GM18520 (cell line): ENCODE data around the gene UPK3BL2.
"Not testable (repeated sequence)": the region's sequence is repeated elsewhere in the genome, so short reads cannot be mapped to it uniquely, and the experiment has no call there.

Experiments used
- ATAC-seq: cut with Tn5 transposase; IDR thresholded peaks from one replicate; pipeline ENCODE4 v1.9.1; 2021; ENCODE audit not compliant: unreplicated experiment

Gene UPK3BL2

DNA sequence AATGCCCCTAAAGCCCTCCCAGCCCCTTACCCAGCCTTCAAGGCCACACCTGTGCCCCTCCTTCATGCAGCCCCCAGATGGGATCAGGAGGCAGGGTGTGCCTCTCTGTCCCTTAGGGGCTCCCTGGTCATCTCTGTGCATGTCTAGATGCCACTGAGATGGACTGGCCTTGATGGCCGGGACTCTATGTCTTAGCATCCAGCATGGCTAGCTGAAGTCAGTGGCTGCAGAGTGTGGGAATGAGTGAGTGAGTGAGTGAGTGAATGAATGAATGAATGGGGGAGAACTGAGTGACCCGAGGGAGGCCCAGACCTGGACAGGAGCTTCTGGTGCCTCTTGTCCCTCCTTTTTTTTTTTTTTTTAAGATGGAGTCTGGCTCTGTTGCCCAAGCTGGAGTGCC lies 11.4 kb downstream of the UPK3BL2 start:
- not testable (repeated sequence) for ATAC-seq

DNA sequence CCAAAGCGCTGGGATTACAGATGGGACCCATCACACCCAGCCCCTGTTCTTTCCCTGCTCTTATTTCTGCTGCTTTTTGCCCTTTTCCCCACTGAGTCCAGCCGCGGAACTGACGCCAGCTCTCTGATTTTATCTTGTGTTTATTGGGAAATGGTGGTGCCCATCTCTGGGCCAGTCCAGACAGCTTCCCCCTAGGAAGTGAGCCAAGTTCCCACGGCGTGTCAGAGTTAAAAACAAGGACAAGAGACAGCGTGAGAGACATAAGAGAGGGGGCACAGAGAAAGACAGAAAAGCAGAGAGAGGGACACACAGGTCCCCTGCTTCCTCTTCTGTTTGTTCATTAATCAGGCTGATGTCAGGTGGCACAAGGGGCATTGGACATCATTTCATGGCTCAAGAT lies 11.9 kb downstream of the UPK3BL2 start:
- not testable (repeated sequence) for ATAC-seq

DNA sequence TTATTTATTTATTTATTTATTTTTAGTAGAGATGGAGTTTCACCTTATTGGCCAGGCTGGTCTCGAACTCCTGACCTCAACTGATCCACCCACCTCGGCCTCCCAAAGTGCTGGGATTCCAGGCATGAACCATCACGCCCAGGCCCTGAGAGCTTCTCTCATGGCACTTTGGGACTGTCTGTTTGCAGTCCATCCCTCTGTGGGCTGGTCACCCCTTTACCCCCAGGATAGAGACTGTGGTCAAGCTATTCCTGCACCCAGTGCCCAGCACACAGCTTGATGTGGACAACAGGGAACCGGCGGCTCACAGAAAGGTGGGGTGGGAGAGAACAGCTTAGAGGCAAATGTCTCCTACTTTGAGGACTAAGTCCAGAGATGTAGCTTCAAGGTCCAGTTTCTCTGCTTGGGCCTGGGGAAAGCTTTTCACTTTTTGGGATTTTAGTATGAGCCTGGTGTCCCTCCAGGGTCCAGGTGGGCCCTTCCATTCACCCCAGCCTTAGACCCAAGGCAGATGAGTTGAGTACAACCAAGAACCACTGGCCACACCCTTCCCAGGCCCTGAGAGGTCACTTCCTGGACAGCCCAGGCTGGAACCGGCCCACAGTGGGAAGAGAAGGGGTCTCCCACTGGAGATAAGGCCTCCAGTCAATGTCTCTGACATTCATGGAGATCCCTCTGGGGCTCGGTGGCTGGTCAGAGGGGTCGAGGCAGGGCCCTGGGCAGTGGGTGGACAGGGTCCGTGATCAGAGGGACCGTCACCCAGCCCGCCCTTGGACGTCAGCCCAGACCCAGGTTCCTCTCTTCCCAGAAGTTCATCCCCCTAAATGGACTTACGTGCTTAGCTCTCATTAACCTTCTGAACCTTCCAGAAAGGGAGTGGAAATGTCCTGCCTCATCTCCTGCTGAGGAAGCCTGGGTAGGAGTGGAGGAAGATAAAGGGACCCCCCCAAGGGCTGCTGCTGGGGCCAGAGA lies 15.4 kb downstream of the UPK3BL2 start:
- ATAC-seq: not testable (repeated sequence)

DNA sequence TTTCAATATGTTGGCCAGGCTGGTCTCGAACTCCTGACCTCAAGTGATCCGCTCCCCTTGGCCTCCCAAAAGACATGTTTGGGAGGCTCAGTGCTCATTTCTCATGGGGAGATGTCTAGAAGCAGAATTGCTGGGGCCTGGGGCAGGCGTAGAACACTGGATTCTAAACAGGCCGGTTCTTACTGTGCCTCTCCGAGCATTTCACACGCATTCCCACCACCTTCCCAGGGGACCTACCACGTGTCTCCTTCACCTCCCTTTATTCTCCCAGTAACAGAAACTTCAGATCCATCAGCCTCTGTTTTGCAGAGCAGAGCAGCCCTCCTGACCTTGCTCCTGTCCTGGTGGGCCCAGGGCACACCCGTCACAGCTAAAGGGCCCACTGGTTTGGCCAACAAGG lies 16.3 kb downstream of the UPK3BL2 start:
- ATAC-seq: not testable (repeated sequence)

DNA sequence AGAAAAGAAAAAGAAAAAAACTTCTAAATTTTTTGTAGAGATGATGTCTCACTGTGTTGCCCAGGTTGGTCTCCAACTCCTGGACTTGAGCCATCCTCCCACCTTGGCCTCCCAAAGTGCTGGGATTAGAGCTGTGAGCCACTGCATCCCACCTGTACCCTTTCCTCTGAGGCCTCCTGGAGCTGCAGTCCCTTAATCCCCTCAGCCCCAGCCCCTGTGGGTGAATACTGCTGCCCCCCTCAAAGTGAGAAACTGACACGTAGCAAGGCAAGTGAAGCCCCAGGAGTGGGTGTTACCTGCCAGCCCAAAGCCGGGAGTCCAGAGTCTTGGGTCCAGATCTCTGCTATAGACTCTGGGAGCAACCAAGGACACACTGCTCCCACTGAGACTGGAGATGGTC lies 18.7 kb downstream of the UPK3BL2 start:
- ATAC-seq: not testable (repeated sequence)

DNA sequence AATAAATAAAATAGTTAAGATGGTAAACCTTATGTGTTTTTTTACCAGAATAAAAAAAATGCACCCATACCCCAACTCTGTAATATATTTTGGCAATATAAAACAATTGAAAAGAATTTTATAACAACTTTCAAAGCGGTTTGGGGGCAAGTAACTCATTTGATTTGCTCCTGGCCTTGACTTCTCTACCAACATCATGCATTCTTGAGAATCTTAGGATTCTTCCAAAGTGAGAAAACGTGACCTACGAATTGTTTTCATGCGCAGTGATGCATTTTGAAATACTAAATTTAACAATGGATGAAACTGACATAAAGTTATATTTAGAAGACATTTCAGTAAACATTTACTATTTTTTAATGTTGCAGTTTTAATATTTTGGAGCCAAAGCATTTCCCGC lies 22.7 kb downstream of the UPK3BL2 start:
- not testable (repeated sequence) for ATAC-seq

DNA sequence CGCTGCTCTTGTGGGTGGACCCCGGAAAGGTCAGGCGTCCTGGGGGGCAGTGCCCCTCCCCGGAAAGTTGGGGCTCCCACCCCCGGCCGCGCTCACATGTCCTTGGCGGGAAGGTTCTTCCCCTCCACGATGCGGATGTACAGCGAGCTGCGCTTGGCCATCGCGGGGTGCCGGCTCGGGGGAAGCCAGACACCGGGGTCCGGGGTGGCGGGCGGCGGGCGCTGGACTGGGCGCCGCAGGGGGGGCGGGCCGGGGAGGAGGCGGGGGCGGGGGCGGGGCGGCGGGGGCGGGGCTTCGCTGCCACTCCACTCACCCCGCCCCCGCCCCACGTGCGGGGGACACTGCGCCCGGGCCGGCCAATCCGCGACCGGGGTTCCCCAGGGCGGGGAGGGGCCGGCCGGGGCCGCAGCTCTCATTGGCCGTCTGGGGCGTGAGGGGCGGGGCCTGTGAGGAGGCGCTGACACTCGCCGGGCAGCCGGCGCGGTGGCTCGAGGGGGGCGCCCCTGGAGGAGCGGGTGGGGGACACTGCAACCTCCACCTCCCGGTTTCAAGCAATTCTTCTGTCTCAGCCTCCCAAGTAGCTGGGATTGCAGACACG lies 25.8 kb downstream of the UPK3BL2 start, which contains the start of gene RASA4B:
Gene RASA4B (minus strand): TSS at position 228 of the 598 bp plus-strand sequence. CDS start 67 bp downstream, at position 161.
- peak; percentile 43 for ATAC-seq

DNA sequence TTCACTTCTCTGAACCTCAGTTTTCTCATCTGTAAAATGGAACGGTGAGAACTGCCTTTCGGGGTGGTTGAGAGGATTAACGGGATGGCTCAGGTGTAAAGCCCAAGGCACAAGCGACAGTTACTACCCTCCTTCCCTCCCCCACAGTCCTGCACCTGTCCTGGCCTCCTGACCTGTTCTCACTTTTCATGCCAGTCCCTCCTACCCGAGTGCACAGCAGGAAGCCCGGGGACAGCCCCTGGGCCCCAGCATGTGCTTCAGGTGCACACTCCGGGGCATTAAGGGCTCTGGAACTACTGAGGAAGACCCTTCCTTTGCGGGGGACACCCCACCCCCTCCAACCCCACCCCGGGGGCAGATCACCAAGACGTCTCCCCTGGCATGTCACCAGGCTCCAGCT lies 26.5 kb downstream of the UPK3BL2 start:
- not testable (repeated sequence) for ATAC-seq

DNA sequence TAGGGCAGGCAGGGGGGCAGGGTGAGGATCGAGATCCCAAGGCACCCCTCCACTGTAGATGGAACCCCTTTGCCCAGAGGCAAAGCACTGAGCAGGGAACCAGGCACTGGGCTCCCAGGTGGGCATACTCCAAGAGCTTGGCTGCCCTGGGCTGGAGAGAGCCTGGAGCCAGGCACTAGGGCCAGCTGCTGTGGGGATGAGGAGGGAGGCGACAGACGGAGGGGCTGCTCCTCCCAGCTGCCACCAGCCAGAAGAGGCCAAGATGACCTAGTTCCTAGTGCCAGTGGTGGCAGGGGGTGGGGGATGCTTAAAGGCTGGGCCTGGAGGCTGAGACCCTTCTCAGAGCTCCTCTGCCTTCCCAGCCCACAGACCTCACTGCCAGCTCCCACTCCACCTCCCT lies 27.6 kb downstream of the UPK3BL2 start:
- ATAC-seq: not testable (repeated sequence)

DNA sequence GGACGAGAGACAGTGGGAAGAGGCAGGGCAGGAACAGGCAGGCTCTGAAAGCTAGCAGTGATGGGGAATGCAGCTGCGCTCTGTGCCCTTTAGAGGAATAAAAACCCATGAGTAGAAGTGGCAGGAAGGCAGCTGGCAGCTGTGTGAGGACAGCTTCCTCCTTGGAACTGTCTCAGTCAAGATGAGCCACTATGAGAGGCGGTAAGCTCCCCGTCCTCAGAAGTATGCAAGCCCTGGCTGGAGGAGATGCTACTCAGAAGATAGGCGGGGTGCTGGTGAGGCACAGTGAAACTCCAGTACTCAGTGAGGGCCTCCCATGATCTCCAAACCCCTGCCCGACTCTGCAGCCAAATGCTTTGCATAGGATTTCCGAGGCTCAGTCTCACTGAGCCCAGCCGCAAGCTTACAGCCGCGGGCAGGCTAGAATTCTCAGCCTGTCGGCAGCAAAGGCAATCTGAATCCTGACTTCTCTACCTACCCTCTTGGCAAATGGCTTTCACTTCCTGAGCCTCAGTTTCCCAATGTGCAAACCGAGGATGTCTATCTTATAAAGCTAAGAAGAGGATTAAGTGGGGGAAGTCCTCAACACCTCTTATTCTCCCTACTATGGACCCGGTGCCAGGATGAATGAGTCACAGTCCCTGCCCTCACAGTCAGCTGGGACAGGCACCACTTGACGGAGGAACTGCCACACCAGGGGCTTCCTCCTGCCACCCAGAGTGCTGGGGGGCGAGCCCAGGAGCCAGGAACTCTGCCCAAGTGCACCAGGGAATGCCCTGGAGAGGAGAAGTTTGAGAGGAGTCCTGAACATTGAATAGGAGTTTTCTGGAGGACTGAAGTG lies 28.4 kb downstream of the UPK3BL2 start:
- ATAC-seq: peak; percentile 61

DNA sequence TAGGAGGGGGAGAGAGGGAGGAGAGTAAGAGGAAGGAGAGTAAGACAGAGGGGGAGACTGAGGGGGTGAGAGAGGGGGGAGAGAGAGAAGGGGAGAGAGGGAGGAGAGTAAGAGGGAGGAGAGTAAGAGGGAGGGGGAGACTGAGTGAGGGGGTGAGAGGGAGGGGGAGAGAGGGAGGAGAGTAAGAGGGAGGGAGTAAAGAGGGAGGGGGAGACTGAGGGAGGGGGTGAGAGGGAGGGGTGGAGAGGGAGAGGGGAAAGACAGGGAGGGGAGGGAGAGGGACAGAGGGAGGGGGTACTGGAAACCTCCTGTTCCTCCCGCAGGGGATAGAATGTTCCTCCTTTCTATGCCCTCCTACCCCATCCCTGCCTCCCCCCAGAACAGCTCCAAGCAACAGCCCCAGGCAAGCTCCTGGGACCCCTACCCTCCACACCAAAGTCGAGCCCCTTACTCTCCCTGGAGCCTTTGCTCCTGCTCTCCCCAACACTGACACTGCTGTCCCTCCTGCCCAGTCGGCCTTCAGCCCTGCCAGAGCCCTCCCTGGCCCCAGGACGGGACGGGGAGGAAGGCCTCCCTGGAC lies 30.8 kb downstream of the UPK3BL2 start:
- ATAC-seq: not testable (repeated sequence)

DNA sequence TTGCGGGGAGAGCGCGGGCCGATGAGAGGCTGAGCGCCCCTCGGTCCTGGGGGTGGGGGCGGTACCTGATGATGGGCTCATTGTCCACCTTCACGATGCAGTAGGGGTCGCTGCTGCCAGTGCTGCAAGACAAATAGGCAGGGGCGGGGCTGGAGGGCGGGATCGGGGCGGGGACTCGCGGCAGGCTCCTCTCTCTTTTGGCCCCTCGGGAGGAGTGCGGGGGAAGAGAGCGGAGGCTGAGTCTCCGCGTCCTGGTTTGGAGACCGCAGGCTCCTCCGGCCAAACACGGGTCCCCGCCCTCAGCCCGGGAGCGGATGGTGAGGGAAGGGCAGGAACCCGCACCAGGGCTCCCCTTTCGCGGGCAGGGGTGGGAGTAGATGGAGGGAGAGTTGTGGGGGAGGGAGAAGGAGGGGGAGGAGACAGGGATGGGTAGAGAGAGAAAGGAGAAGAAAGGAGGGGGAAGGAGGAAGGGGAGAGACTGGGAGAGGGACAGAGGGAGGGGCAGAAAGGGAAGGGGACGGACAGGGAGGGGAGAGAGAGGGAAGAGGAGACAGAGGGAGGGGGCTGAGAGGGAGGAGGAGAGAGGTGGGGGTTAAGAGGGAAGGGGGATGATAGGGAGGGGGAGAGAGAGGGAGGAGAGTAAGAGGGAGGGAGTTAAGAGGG lies 31.5 kb downstream of the UPK3BL2 start:
- ATAC-seq: not testable (repeated sequence)

DNA sequence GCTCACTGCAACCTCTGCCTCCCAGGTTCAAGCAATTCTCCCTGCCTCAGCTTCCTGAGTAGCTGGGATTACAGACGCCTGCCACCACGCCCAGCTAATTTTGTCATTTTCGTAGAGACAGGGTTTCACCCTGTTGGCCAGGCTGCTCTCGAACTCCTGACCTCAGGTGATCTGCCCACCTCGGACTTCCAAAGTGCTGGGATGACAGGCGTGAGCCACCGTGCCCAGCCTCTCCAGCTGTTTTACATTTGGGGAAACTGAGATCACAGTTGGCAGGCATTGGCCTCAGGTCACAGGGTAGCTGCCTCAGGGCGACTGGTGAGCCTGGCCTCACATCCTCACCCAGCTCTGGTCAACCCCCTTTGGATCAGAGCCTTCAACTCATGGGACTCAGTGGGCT lies 32.9 kb downstream of the UPK3BL2 start:
- not testable (repeated sequence) for ATAC-seq

DNA sequence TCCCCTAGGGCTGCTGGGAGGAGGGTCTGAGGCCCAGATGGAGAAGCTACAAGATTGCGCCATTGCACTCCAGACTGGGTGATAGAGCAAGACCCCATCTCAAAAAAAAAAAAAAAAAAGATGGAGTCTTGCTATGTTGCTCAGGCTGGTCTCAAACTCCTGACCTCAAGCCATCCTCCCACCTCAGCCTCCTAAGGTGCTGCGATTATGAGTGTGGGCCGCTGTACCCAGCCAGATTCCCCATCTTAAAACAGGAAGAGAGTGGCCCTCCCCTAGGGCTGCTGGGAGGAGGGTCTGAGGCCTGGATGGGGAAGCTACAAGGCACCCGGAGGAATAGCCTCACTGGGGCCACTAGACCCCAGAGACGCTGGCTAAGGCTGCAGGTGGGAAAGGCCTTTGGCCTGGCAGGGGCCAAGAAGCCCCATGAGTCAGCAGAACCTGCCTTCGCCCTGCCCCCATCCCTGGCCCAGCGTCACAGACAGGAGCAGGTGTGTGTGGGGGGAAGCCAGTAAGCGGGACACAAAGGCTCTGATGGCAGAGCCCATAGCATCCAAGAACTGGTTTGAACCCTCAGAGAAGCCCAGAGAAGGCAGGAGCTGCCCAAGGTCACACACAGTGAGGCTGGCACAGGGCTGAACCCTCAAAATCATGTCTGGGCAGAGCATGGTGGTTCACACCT lies 35.9 kb downstream of the UPK3BL2 start:
- ATAC-seq: not testable (repeated sequence)

DNA sequence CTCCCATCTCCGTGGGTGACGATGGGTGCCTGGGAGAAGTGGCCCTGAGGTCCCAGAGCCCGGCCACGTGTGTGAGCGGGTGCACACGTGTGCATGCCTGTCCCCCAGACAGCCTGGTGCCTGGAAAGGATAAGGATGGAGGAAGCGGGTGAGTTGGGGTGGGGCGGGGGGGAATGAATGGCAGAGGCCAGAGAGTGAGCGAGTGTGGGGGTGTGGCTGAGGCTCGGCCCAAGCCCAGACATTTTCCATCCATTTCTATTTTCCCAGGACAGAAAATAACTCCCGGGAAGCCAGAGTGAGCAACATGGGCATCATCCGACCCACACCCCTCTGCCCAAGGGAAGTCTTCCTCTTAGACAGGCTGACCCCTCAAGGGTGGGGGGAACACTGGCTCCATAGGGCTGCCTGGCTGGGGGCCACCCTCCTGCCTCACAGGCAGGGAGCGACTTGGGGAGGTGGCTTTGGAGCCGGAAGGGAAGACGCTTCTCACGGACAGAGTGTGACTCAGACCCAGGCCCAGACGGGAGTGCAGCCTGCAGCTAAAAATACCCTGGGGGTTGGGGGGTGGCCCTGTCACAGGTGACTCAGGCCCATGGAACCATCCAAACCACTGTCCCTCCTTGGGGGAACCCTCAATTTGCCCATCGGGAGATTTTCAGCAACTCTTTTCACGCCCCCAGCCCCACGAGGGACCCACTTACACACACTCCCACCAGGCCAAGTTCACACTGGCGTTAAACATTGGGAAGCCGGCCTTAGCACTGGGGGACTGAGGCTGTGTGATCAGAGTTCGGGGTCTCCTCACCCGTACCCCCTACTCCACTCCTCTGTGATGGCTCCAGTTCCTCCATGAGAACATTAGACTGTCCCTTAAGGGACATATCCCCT lies 38.0 kb downstream of the UPK3BL2 start:
- not testable (repeated sequence) for ATAC-seq

DNA sequence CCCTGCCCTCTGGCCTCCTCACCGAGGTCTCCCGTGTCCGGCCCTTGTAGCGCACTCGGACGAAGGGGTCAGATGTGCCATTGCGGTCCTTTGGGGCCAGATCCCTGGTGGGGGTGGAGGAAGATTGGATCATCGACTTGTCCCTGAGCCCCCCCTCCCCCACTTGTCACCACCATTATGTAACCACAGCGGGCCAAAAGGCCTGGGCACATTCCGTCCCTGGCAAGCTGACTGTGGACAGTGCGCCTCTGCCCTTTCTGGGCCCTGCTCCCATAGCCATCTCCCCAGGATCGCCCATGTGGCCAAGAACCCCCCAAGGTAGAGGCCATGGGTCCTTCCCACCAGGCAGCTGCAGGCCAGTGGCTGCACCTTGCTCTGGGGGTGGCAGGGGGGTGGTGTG lies 40.4 kb downstream of the UPK3BL2 start:
- not testable (repeated sequence) for ATAC-seq

DNA sequence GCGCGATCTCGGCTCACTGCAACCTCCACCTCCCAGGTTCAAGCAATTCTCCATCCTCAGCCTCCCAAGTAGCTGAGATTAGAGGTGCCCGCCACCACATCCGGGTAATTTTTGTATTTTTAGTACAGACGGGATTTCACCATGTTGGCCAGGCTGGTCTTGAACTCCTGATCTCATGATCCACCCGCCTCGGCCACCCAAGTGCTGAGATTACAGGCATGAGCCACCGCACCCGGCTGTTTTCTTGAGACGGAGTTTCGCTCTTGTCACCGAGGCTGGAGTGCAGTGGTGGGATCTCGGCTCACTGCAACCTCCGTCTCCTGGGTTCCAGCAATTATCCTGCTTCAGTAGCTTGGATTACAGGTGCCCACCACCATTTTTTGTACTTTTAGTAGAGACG lies 45.2 kb downstream of the UPK3BL2 start:
- ATAC-seq: not testable (repeated sequence)

DNA sequence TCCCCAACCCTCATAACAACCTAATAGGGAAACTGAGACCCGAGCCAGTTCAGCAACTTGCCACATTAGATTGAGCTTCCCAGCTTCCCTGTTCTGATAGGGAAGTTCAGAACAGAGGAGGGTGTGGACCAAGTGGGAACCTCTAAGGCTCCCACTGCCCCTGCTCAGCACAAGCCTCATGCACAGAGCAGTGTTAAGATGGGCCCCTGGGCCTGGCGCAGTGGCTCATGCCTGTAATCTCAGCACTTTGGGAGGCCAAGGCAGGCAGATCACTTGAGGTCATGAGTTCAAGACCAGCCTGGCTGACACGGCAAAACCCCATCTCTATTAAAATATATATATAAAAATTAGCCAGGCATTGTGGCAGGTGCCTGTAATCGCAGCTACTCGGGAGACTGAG lies 46.2 kb downstream of the UPK3BL2 start:
- ATAC-seq: not testable (repeated sequence)

DNA sequence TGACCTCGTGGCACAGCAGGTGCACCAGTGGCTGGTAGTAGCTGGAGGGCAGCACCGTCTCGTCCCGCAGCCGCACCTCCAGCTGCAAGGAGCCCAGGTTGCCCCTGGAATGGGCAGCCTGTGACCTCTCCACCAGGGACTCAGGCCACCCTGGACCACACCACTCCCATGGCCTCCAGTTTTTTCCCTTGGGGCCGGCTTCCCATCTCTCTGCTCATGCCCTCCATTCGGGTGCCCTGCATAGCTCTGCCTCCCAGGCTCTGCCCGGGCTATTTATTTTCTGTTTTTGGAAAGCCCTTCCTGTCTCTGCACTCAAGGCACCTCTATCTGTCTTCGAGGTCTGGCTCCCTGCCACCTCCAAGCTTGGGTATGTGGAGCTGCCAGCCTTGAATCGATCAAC lies 46.6 kb downstream of the UPK3BL2 start:
- ATAC-seq: not testable (repeated sequence)
